Measurements from ENCODE around the gene FAM25A.

The FAM25A gene

GRCh38 chr10:87059401-87059800 is 39.3 kb downstream of the FAM25A start:
- DNase-seq (ENCODE audit: low read depth in 2 of 2, low spot score in 1 of 2): no peak

- DNase-seq (ENCODE audit: low read depth in 2 of 2, low spot score in 1 of 2): no peak
Measured at GRCh38 chr10:87060280-87060928, 40.3 kb downstream of the FAM25A start.

- no peak for DNase-seq (ENCODE audit: low read depth in 2 of 2, low spot score in 1 of 2)
Measured at GRCh38 chr10:87064651-87065050, 44.6 kb downstream of the FAM25A start.

- no peak for DNase-seq (ENCODE audit: low read depth in 2 of 2, low spot score in 1 of 2)
Measured at GRCh38 chr10:87066178-87066577, 46.1 kb downstream of the FAM25A start.

GRCh38 chr10:87066865-87067264 is 46.8 kb downstream of the FAM25A start:
- no peak for DNase-seq (ENCODE audit: low read depth in 2 of 2, low spot score in 1 of 2)

GRCh38 chr10:87068281-87068680 is 48.2 kb downstream of the FAM25A start:
- no peak for DNase-seq (ENCODE audit: low read depth in 2 of 2, low spot score in 1 of 2)

GRCh38 chr10:87072449-87072848 is 52.4 kb downstream of the FAM25A start:
- DNase-seq (ENCODE audit: low read depth in 2 of 2, low spot score in 1 of 2): no peak
